Measurements from ENCODE around the gene HTT-AS.
"Not testable (repeated sequence)": the region's sequence is repeated elsewhere in the genome, so short reads cannot be mapped to it uniquely, and the experiment has no call there.

The HTT-AS gene

DNA sequence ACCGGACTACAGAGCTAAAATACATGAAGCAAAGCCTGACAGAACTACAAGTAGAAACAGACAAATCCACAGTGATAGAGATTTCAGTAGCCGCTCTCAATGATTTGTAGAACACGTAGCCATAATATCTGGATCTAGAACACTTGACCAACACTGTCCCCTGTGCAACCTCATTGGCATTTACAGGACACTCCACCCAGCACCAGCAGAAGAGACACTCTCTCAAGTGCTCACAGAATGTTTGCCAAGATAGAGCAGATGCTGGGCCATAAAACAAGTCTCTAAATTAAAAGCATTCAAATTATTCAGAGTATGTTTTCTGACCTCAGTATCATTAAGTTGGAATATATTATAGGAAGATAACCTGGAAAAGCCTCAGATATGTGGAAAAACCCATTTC, 21.9 kb upstream of the HTT-AS start:
- in situ Hi-C loops (cut with HindIII; ENCODE audit: low sequenced_read_pairs) = no loop called here
- TF ChIP-seq, protein P1, sequence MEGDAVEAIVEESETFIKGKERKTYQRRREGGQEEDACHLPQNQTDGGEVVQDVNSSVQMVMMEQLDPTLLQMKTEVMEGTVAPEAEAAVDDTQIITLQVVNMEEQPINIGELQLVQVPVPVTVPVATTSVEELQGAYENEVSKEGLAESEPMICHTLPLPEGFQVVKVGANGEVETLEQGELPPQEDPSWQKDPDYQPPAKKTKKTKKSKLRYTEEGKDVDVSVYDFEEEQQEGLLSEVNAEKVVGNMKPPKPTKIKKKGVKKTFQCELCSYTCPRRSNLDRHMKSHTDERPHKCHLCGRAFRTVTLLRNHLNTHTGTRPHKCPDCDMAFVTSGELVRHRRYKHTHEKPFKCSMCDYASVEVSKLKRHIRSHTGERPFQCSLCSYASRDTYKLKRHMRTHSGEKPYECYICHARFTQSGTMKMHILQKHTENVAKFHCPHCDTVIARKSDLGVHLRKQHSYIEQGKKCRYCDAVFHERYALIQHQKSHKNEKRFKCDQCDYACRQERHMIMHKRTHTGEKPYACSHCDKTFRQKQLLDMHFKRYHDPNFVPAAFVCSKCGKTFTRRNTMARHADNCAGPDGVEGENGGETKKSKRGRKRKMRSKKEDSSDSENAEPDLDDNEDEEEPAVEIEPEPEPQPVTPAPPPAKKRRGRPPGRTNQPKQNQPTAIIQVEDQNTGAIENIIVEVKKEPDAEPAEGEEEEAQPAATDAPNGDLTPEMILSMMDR (IDR thresholded peaks at IDR 0.05; ENCODE audit: low read depth, low read length, missing control alignments) = no peak
- no peak overlapping the region for H3K4me3 ChIP-seq (ENCODE audit: low read depth, low read length)
- DNase-seq (ENCODE audit: low read depth) = no peak

DNA sequence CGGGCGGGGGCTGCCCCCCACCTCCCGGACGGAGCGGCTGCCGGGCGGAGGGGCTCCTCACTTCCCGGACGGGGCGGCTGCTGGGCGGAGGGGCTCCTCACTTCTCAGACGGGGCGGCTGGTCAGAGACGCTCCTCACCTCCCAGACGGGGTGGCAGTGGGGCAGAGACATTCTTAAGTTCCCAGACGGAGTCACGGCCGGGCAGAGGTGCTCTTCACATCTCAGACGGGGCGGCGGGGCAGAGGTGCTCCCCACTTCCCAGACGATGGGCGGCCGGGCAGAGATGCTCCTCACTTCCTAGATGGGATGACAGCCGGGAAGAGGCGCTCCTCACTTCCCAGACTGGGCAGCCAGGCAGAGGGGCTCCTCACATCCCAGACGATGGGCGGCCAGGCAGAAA, 20.4 kb upstream of the HTT-AS start:
- in situ Hi-C loops (cut with HindIII; ENCODE audit: low sequenced_read_pairs) = not testable (repeated sequence)

DNA sequence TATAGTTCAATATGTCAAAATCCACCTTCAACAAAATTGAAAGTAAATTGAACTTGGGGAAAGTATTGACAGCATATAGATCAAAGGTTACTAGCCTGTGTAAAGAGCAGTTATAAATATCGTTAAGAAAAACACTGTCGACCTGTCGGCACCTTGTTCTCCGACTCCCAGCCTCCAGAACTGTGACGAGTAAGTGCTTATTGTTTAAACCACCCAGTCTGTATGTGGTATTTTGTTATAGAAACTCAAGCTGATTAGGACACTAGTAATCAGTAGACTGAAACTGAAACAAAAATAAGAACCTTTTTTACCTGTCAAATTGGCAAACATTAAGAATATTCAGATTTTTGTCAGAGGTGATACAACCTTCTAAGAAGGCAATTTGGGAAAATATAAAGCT, 17.1 kb upstream of the HTT-AS start:
- in situ Hi-C loops (cut with HindIII; ENCODE audit: low sequenced_read_pairs) = no loop called here
- TF ChIP-seq, protein P1 (IDR thresholded peaks at IDR 0.05; ENCODE audit: low read depth, low read length, missing control alignments) = no peak
- DNase-seq (ENCODE audit: low read depth) = no peak
- no peak overlapping the region for H3K4me3 ChIP-seq (ENCODE audit: low read depth, low read length)

More for the DNA sequence above, 20.4 kb upstream of the HTT-AS start:
- H3K4me3 ChIP-seq (ENCODE audit: low read depth, low read length); DNase-seq (ENCODE audit: low read depth): not testable (repeated sequence)

DNA sequence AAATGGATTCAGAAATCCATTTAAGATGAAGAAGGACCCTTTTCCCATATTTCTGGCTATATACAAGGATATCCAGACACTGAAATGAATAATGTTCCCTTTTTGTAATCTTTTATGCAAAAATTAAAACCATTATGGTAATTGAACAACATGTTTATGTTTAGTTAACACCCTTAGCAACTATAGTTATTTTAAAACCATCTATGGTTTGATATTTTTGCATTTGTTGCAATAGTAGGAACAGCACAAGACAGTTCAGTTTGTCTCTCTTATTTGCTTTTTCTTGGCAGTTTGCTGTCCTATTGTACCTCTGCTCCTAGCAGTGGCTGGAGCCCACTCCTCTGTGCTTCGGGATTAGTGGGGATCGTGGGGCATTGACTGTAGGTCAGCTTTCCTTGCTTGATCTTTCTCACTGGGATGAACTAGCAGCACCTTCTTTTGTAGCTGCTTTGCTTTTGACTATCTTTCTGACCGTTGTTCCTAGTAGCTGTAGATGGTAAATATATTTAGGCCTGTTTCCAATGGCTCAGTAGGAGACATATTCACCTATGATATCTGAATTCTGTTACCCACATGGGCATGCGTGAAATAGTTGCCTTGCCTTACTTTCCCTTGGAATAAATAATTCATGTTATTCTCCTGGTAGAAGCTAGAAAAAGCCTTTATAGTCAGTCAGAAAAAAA, 12.9 kb upstream of the HTT-AS start:
- TF ChIP-seq, protein P1 (IDR thresholded peaks at IDR 0.05; ENCODE audit: low read depth, low read length, missing control alignments) = no peak
- H3K4me3 ChIP-seq (ENCODE audit: low read depth, low read length) = no peak overlapping the region
- DNase-seq (ENCODE audit: low read depth) = no peak
- in situ Hi-C loops (cut with HindIII; ENCODE audit: low sequenced_read_pairs) = no loop called here

GRCh38 chr4:3085948-3086670, 11.8 kb upstream of the HTT-AS start:
- no peak for DNase-seq (ENCODE audit: low read depth)
- no peak overlapping the region for H3K4me3 ChIP-seq (ENCODE audit: low read depth, low read length)
- TF ChIP-seq, protein P1 (IDR thresholded peaks at IDR 0.05; ENCODE audit: low read depth, low read length, missing control alignments) = no peak
- in situ Hi-C loops (cut with HindIII; ENCODE audit: low sequenced_read_pairs) = no loop called here

GRCh38 chr4:3083732-3084131, 9.4 kb upstream of the HTT-AS start:
- in situ Hi-C loops (cut with HindIII; ENCODE audit: low sequenced_read_pairs) = no loop called here
- TF ChIP-seq, protein P1 (IDR thresholded peaks at IDR 0.05; ENCODE audit: low read depth, low read length, missing control alignments) = no peak
- no peak for DNase-seq (ENCODE audit: low read depth)
- no peak overlapping the region for H3K4me3 ChIP-seq (ENCODE audit: low read depth, low read length)

- no peak for DNase-seq (ENCODE audit: low read depth)
- TF ChIP-seq, protein P1 (IDR thresholded peaks at IDR 0.05; ENCODE audit: low read depth, low read length, missing control alignments) = no peak
- in situ Hi-C loops (cut with HindIII; ENCODE audit: low sequenced_read_pairs) = no loop called here
- H3K4me3 ChIP-seq (ENCODE audit: low read depth, low read length) = no peak overlapping the region
These were observed 8.7 kb upstream of the HTT-AS start for GRCh38 chr4:3082925-3083515.

Measured in astrocyte of the cerebellum (primary cell).